HG03460 (cell line): ENCODE results near the gene PLN.

Experiments used
- ATAC-seq: cut with Tn5 transposase; IDR thresholded peaks from one replicate; pipeline ENCODE4 v1.9.1; 2021; ENCODE audit not compliant: unreplicated experiment

The PLN gene

GRCh38 chr6:118548136-118548535 is at the start of gene PLN:
PLN (plus strand) TSS chr6:118548296; CDS start chr6:118558922, 10,626 bp downstream.
- no peak for ATAC-seq

- ATAC-seq, result no peak
Measured at GRCh38 chr6:118500130-118501015, 47.7 kb upstream of the PLN start.

- ATAC-seq, result no peak
Measured at GRCh38 chr6:118501099-118501498, 47.0 kb upstream of the PLN start.

GRCh38 chr6:118501765-118502164 is 46.3 kb upstream of the PLN start:
- no peak for ATAC-seq

GRCh38 chr6:118502169-118502568 is 45.9 kb upstream of the PLN start:
- no peak for ATAC-seq

GRCh38 chr6:118504611-118505010 is 43.5 kb upstream of the PLN start:
- no peak for ATAC-seq

GRCh38 chr6:118505656-118506055 is 42.4 kb upstream of the PLN start:
- no peak for ATAC-seq

- ATAC-seq, result no peak
Measured at GRCh38 chr6:118506071-118506638, 41.9 kb upstream of the PLN start.

GRCh38 chr6:118507636-118508035 is 40.5 kb upstream of the PLN start:
- ATAC-seq, result no peak

GRCh38 chr6:118509009-118509617 is 39.0 kb upstream of the PLN start:
- ATAC-seq, result no peak

- ATAC-seq, result no peak
Measured at GRCh38 chr6:118511930-118512715, 36.0 kb upstream of the PLN start.

- no peak for ATAC-seq
Measured at GRCh38 chr6:118514689-118515088, 33.4 kb upstream of the PLN start.

GRCh38 chr6:118522422-118522821 is 25.7 kb upstream of the PLN start:
- no peak for ATAC-seq

- no peak for ATAC-seq
Measured at GRCh38 chr6:118523216-118523615, 24.9 kb upstream of the PLN start.

GRCh38 chr6:118524686-118525085 is 23.4 kb upstream of the PLN start:
- no peak for ATAC-seq

GRCh38 chr6:118525913-118526780 is 21.9 kb upstream of the PLN start:
- no peak for ATAC-seq

- no peak for ATAC-seq
Measured at GRCh38 chr6:118528129-118528528, 20.0 kb upstream of the PLN start.

- ATAC-seq, result no peak
Measured at GRCh38 chr6:118529756-118530155, 18.3 kb upstream of the PLN start.

GRCh38 chr6:118530942-118531341 is 17.2 kb upstream of the PLN start:
- ATAC-seq, result no peak

- no peak for ATAC-seq
Measured at GRCh38 chr6:118535176-118535844, 12.8 kb upstream of the PLN start.
